Measurements from ENCODE around the gene UGP2. TPM values are rescaled to one million over a fixed set of nuclear protein-coding genes. Genes with fewer than 3 reads are reported as not detected.

UGP2 gene
- total RNA-seq, 1 donor from 2014 or later = 76.6 TPM

GRCh38 chr2:63818271-63818670 is 23.4 kb upstream of the UGP2 start:
- Mint-ChIP-seq H3K9me3 (ENCODE audit: low read depth) (no peaks in the 10 kb centered on the region), H3K4me1 (ENCODE audit: low read depth) (no peaks in the 10 kb centered on the region), H3K27ac (no peak overlapping the region), H3K36me3 (ENCODE audit: insufficient read depth) (no peaks in the 10 kb centered on the region), H3K27me3 (no peaks in the 10 kb centered on the region), H3K4me3 (ENCODE audit: low read depth) (no peak overlapping the region)
- TF ChIP-seq CTCF (IDR thresholded peaks at IDR 0.05; ENCODE audit: unreplicated experiment) = no peak
- no peak for DNase-seq (ENCODE audit: low spot score, unreplicated experiment)

- no peak overlapping the region for H3K27ac Mint-ChIP-seq
- TF ChIP-seq CTCF (IDR thresholded peaks at IDR 0.05; ENCODE audit: unreplicated experiment) = no peak
- no peaks in the 10 kb centered on the region for H3K4me1 Mint-ChIP-seq (ENCODE audit: low read depth)
- H3K4me3 Mint-ChIP-seq (ENCODE audit: low read depth) = no peak overlapping the region
- no peaks in the 10 kb centered on the region for H3K36me3 Mint-ChIP-seq (ENCODE audit: insufficient read depth)
- DNase-seq (ENCODE audit: low spot score, unreplicated experiment) = no peak
- H3K27me3 Mint-ChIP-seq = no peaks in the 10 kb centered on the region
- no peaks in the 10 kb centered on the region for H3K9me3 Mint-ChIP-seq (ENCODE audit: low read depth)
Measured at GRCh38 chr2:63819256-63819655, 22.4 kb upstream of the UGP2 start.

- Mint-ChIP-seq H3K4me3 (ENCODE audit: low read depth) (no peak overlapping the region), H3K27me3 (no peaks in the 10 kb centered on the region), H3K4me1 (ENCODE audit: low read depth) (no peaks in the 10 kb centered on the region), H3K27ac (no peak overlapping the region), H3K36me3 (ENCODE audit: insufficient read depth) (no peaks in the 10 kb centered on the region), H3K9me3 (ENCODE audit: low read depth) (no peaks in the 10 kb centered on the region)
- DNase-seq (ENCODE audit: low spot score, unreplicated experiment) = no peak
- no peak for TF ChIP-seq CTCF (IDR thresholded peaks at IDR 0.05; ENCODE audit: unreplicated experiment)
Measured at GRCh38 chr2:63819765-63820717, 21.7 kb upstream of the UGP2 start.

- Mint-ChIP-seq H3K36me3 (ENCODE audit: insufficient read depth) (no peaks in the 10 kb centered on the region), H3K27me3 (no peaks in the 10 kb centered on the region), H3K4me3 (ENCODE audit: low read depth) (no peak overlapping the region), H3K9me3 (ENCODE audit: low read depth) (no peaks in the 10 kb centered on the region), H3K27ac (no peak overlapping the region), H3K4me1 (ENCODE audit: low read depth) (no peaks in the 10 kb centered on the region)
- no peak for DNase-seq (ENCODE audit: low spot score, unreplicated experiment)
- TF ChIP-seq CTCF (IDR thresholded peaks at IDR 0.05; ENCODE audit: unreplicated experiment) = no peak
Measured at GRCh38 chr2:63820969-63821368, 20.7 kb upstream of the UGP2 start.

GRCh38 chr2:63821396-63821795 is 20.3 kb upstream of the UGP2 start:
- no peak overlapping the region for H3K4me3 Mint-ChIP-seq (ENCODE audit: low read depth)
- H3K9me3 Mint-ChIP-seq (ENCODE audit: low read depth) = no peaks in the 10 kb centered on the region
- no peak for TF ChIP-seq CTCF (IDR thresholded peaks at IDR 0.05; ENCODE audit: unreplicated experiment)
- no peak overlapping the region for H3K27ac Mint-ChIP-seq
- DNase-seq (ENCODE audit: low spot score, unreplicated experiment) = no peak
- no peaks in the 10 kb centered on the region for H3K36me3 Mint-ChIP-seq (ENCODE audit: insufficient read depth)
- H3K4me1 Mint-ChIP-seq (ENCODE audit: low read depth) = no peaks in the 10 kb centered on the region
- H3K27me3 Mint-ChIP-seq = no peaks in the 10 kb centered on the region
